Measurements from ENCODE around the gene KRT35. TPM values are rescaled to one million over a fixed set of nuclear protein-coding genes. Genes with fewer than 3 reads are reported as not detected.

KRT35 gene
- total and polyA plus RNA-seq, 2 donors (not counting 3 experiments of a cell fraction or from before 2014, with no cell fraction given), result not detected

- POLR2A ChIA-PET, result no interaction called here
- H3K4me2 ChIP-seq (ENCODE audit: insufficient read depth, low read length), result no peak overlapping the region
These were observed 37.1 kb upstream of the KRT35 start for GRCh38 chr17:41518031-41518430.

More at GRCh38 chr17:41518031-41518430, 37.1 kb upstream of the KRT35 start:
- dilution Hi-C loops (cut with MboI; ENCODE audit: extremely low pct_ligation_motif_present, low sequenced_read_pairs), result no loop called here
- H3K9ac ChIP-seq (replicated peaks; ENCODE audit: extremely low read depth, insufficient read depth, low read length), result no peak overlapping the region
- intact Hi-C loops (cut with micrococcal nuclease), result no loop called here
- H4K20me1 ChIP-seq (replicated peaks; ENCODE audit: control insufficient read depth, extremely low read depth, insufficient read depth, low read length), result no peaks in the 10 kb centered on the region
- H3K9me1 ChIP-seq (replicated peaks; ENCODE audit: control insufficient read depth, extremely low read depth, insufficient read depth, low read length), result no peaks in the 10 kb centered on the region
- no peak overlapping the region for H2AFZ ChIP-seq (ENCODE audit: low read depth, low read length)
- DNase-seq (ENCODE audit: low read depth, low spot score), result no peak
- H3K79me2 ChIP-seq (ENCODE audit: control insufficient read depth, insufficient read depth, low read length), result no peaks in the 10 kb centered on the region
- CTCF ChIA-PET, result interaction anchor here (0.8 to 5.3 kb wide), 4 partner anchors 16 to 148 kb away, joined by 3 to 66 read pairs (median 4); no protein-coding TSS in a partner anchor
- no peaks in the 10 kb centered on the region for H3K9me3 ChIP-seq (replicated peaks; ENCODE audit: control insufficient read depth, insufficient read depth, low read length)
- no peaks in the 10 kb centered on the region for H3K36me3 ChIP-seq (ENCODE audit: control insufficient read depth in 2 of 2, extremely low read depth in 1 of 2, insufficient read depth in 2 of 2, low read length in 2 of 2)
- H3K4me1 ChIP-seq (ENCODE audit: control insufficient read depth, extremely low read depth, insufficient read depth, low read length), result peaks cover 23% of the 10 kb centered on the region
- H3K4me3 ChIP-seq (replicated peaks in 1 of 3; ENCODE audit: insufficient read depth in 1 of 3, low read depth in 1 of 3, low read length in 3 of 3), result no peak overlapping the region
- FAIRE-seq, result no peak
- H3K27ac ChIP-seq (ENCODE audit: insufficient read depth, low read depth, low read length), result no peak overlapping the region
- TF ChIP-seq JUN (IDR thresholded peaks at IDR 0.05; ENCODE audit: borderline replicate concordance, insufficient read depth, insufficient read length, low read depth), result no peak
- TF ChIP-seq CTCF (IDR thresholded peaks at IDR 0.05; ENCODE audit: extremely low read depth in 1 of 2, insufficient read depth in 1 of 2, low read depth in 1 of 2, low read length in 2 of 2), result no peak
- no peak for TF ChIP-seq GATA2 (IDR thresholded peaks at IDR 0.05; ENCODE audit: insufficient read depth, insufficient read length, low read depth, low read length)
- TF ChIP-seq POLR2A (IDR thresholded peaks at IDR 0.05; ENCODE audit: low read depth, low read length), result no peak
- TF ChIP-seq MAX (IDR thresholded peaks at IDR 0.05; ENCODE audit: insufficient read depth, insufficient read length), result no peak
- TF ChIP-seq POLR2AphosphoS5 (IDR thresholded peaks at IDR 0.05; ENCODE audit: insufficient read depth, low read depth, low read length), result no peak
- TF ChIP-seq FOS (IDR thresholded peaks at IDR 0.05; ENCODE audit: borderline replicate concordance, insufficient read depth, low read length), result no peak
- BruUV-seq (replicated peaks), result no TSS peak
- no peaks in the 10 kb centered on the region for H3K27me3 ChIP-seq (ENCODE audit: control insufficient read depth in 2 of 2, insufficient read depth in 2 of 2, low read length in 2 of 2)
